OCI-LY1 (cell line): ENCODE measurements around the gene FALEC.

Experiments
- H2AFZ ChIP-seq: fragments of 200-600 bp; sonication (generic), shearing (Covaris generic); 2 replicates; pipeline ENCODE4 v1.6.0; 2014; ENCODE audit warnings: antibody characterized with exemption, mild to moderate bottlenecking, low read length
- H3F3A ChIP-seq: fragments of 200-600 bp; sonication (generic), shearing (Covaris generic); 2 replicates; pipeline ENCODE4 v1.6.0; 2014; ENCODE audit warnings: mild to moderate bottlenecking, antibody characterized with exemption, low read length, moderate library complexity; ENCODE audit not compliant: insufficient read depth
- H3K27ac ChIP-seq: fragments of 200-600 bp; sonication (generic); 2 replicates; pipeline ENCODE4 v1.5.1; 2014; ENCODE audit warnings: low read length, mixed run types, mild to moderate bottlenecking, low read depth; ENCODE audit not compliant: poor library complexity, severe bottlenecking
- H3K27me3 ChIP-seq: fragments of 200-600 bp; sonication (generic); 2 replicates; pipeline ENCODE4 v1.6.0; 2014; ENCODE audit warnings: antibody characterized with exemption, mild to moderate bottlenecking, low read length, moderate library complexity; ENCODE audit not compliant: insufficient read depth
- H3K36me3 ChIP-seq: fragments of 200-600 bp; sonication (generic); 2 replicates; pipeline ENCODE4 v1.6.1; 2014; ENCODE audit warnings: mild to moderate bottlenecking, antibody characterized with exemption, low read length, moderate library complexity, mixed read lengths; ENCODE audit not compliant: insufficient read depth
- H3K4me1 ChIP-seq: fragments of 200-600 bp; sonication (generic); 2 replicates; pipeline ENCODE4 v1.5.1; 2014; ENCODE audit warnings: mild to moderate bottlenecking, low read length, moderate library complexity; ENCODE audit not compliant: insufficient read depth, severe bottlenecking
- H3K4me2 ChIP-seq: fragments of 200-600 bp; sonication (generic), shearing (Covaris generic); 2 replicates; pipeline ENCODE4 v1.6.1; 2014; ENCODE audit warnings: low read length
- H3K4me3 ChIP-seq: fragments of 200-600 bp; sonication (generic); 2 replicates; pipeline ENCODE4 v1.5.1; 2014; ENCODE audit warnings: low read length, low read depth, mild to moderate bottlenecking, mixed read lengths; ENCODE audit not compliant: poor library complexity, severe bottlenecking
- H3K79me2 ChIP-seq: fragments of 200-600 bp; shearing (Covaris generic); 2 replicates; pipeline ENCODE4 v1.6.1; 2016; ENCODE audit warnings: mixed run types, low read length, mixed read lengths; ENCODE audit not compliant: insufficient read depth
- H3K9ac ChIP-seq: fragments of 200-600 bp; sonication (generic), shearing (Covaris generic); 2 replicates; pipeline ENCODE4 v1.6.1; 2014; ENCODE audit warnings: mild to moderate bottlenecking, low read length, mixed read lengths
- H3K9me2 ChIP-seq: fragments of 200-600 bp; sonication (generic), shearing (Covaris generic); 2 replicates; pipeline ENCODE4 v1.6.1; 2014; ENCODE audit warnings: low read depth, mild to moderate bottlenecking, low read length, mixed read lengths
- H3K9me3 ChIP-seq: fragments of 200-600 bp; shearing (Covaris generic); 2 replicates; pipeline ENCODE4 v1.6.1; 2014; ENCODE audit warnings: low read length, mixed read lengths
- H4K20me1 ChIP-seq: fragments of 200-600 bp; sonication (generic), shearing (Covaris generic); 2 replicates; pipeline ENCODE4 v1.6.0; 2016; ENCODE audit warnings: mild to moderate bottlenecking, low read length; ENCODE audit not compliant: insufficient read depth
- EZH2 ChIP-seq: fragments of 200-600 bp; sonication (generic), shearing (Covaris generic); IDR thresholded peaks from 2 replicates; pipeline ENCODE4 v1.8.0; 2017; ENCODE audit warnings: borderline replicate concordance, mixed run types, mild to moderate bottlenecking, antibody characterized with exemption, low read length, moderate library complexity, mixed read lengths
- TF ChIP-seq, protein P1 (sequence below): fragments of 200-600 bp; sonication (generic), shearing (Covaris generic); IDR thresholded peaks from 2 replicates; pipeline ENCODE4 v1.5.1; 2017; ENCODE audit warnings: mild to moderate bottlenecking, antibody characterized with exemption, low read length, moderate library complexity, mixed read lengths

FALEC gene

DNA sequence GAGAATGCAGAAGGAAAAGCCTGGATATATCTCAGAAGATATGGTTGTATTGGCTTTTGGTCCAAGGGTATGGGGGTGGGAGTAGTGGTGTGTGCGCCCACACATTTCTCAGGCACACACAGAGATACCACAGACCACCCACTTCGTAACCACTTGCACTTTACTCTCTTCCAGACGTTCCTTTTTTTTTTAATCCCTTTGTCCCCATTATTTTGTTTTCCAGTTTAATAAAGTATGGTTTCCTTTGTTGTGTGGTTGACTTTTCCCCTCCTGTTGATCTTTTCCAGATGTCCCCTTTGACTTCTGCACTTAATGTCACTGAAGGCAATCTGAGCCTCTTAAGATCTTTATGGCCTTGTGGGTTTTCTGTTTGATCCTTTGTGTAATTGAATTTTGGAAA is 38.8 kb upstream of the FALEC start:
- H3K9me2 ChIP-seq = no peaks in the 10 kb centered on the region
- peaks cover 15% of the 10 kb centered on the region for H3K36me3 ChIP-seq
- H4K20me1 ChIP-seq = no peaks in the 10 kb centered on the region
- no peaks in the 10 kb centered on the region for H3K9me3 ChIP-seq
- no peaks in the 10 kb centered on the region for H3K27me3 ChIP-seq
- H3K79me2 ChIP-seq = no peaks in the 10 kb centered on the region
- H3K27ac ChIP-seq = no peak overlapping the region
- no peak overlapping the region for H2AFZ ChIP-seq
- H3K4me3 ChIP-seq = no peak overlapping the region
- H3K9ac ChIP-seq = no peak overlapping the region
- H3F3A ChIP-seq = no peaks in the 10 kb centered on the region
- H3K4me2 ChIP-seq = no peak overlapping the region
- H3K4me1 ChIP-seq = no peaks in the 10 kb centered on the region
- TF ChIP-seq EZH2 = no peak
- TF ChIP-seq, protein P1, sequence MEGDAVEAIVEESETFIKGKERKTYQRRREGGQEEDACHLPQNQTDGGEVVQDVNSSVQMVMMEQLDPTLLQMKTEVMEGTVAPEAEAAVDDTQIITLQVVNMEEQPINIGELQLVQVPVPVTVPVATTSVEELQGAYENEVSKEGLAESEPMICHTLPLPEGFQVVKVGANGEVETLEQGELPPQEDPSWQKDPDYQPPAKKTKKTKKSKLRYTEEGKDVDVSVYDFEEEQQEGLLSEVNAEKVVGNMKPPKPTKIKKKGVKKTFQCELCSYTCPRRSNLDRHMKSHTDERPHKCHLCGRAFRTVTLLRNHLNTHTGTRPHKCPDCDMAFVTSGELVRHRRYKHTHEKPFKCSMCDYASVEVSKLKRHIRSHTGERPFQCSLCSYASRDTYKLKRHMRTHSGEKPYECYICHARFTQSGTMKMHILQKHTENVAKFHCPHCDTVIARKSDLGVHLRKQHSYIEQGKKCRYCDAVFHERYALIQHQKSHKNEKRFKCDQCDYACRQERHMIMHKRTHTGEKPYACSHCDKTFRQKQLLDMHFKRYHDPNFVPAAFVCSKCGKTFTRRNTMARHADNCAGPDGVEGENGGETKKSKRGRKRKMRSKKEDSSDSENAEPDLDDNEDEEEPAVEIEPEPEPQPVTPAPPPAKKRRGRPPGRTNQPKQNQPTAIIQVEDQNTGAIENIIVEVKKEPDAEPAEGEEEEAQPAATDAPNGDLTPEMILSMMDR = no peak

DNA sequence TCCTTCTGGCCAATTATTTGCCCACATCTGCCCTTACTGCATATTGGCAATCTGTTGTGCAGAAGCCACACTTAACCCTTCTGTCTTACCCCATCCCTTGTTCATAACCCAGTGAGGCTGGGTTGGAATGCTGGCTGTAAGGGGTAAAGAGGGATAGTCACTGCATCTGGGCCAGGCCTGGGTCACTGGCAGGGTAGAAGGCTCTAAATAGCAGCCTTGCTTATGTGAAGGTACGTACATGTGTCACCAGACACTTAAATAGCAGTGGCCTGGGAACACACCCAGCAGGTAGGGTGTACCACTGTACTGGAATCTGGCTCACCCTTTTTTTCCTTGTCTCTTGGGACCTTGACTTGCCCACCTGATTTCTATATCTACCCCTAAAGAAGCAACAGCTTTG is 38.2 kb upstream of the FALEC start:
- no peaks in the 10 kb centered on the region for H4K20me1 ChIP-seq
- no peak overlapping the region for H3K4me2 ChIP-seq
- H3K9me2 ChIP-seq = no peaks in the 10 kb centered on the region
- H3K27ac ChIP-seq = no peak overlapping the region
- no peak overlapping the region for H2AFZ ChIP-seq
- TF ChIP-seq, protein P1 = no peak
- TF ChIP-seq EZH2 = no peak
- no peak overlapping the region for H3K4me3 ChIP-seq
- H3K9me3 ChIP-seq = no peaks in the 10 kb centered on the region
- no peaks in the 10 kb centered on the region for H3K79me2 ChIP-seq
- H3K27me3 ChIP-seq = no peaks in the 10 kb centered on the region
- no peaks in the 10 kb centered on the region for H3K4me1 ChIP-seq
- H3K36me3 ChIP-seq = peaks cover 10% of the 10 kb centered on the region
- no peaks in the 10 kb centered on the region for H3F3A ChIP-seq
- H3K9ac ChIP-seq = no peak overlapping the region

DNA sequence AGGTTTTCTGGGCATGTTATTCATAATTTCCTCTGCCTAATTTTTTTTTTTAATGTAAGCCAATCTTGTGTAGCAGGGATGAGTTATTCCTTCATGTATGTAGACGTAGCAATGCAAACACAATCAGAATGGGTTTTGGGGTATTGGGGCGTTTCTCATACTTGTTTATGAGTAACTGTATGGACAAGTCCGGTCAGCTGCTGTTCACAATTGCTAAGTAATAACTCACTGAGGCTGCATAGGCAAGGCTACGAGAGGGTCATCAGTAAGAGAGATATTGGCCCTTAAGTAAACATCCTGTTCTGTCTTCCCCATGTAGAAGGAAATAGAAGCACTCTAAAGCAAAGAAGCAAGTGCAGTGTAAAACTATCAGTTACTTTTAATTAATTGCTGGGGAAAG is 37.8 kb upstream of the FALEC start:
- Histone ChIP-seq H3K79me2 (no peaks in the 10 kb centered on the region), H3K27ac (no peak overlapping the region), H3K4me2 (no peak overlapping the region), H3K36me3 (peaks cover 5% of the 10 kb centered on the region), H3K4me3 (no peak overlapping the region), H2AFZ (no peak overlapping the region), H3K9ac (no peak overlapping the region), H4K20me1 (no peaks in the 10 kb centered on the region), H3K27me3 (no peaks in the 10 kb centered on the region), H3K4me1 (no peaks in the 10 kb centered on the region), H3K9me2 (no peaks in the 10 kb centered on the region), H3F3A (no peaks in the 10 kb centered on the region), H3K9me3 (no peaks in the 10 kb centered on the region)
- no peak for TF ChIP-seq EZH2
- TF ChIP-seq, protein P1 = no peak
